Thyroid gland (tissue), 4 donors: ENCODE measurements around the gene PTPRJ.

Source experiments
- POLR2A ChIP-seq, 2 donors: fragments of 450-650 bp; IDR thresholded peaks; one replicate each; pipeline ENCODE4 v1.6.1; 2017; ENCODE audit warnings: antibody characterized with exemption in 2 of 2, mild to moderate bottlenecking in 2 of 2, moderate library complexity in 1 of 2
- TF ChIP-seq, protein P1 (sequence below), 6 experiments: fragments of 200-600 bp in 3 of 6; fragments of 450-650 bp in 3 of 6; sonication (generic) in 3 of 6; IDR thresholded peaks; one replicate each; pipeline ENCODE4 v1.5.1; 2016 to 2019; ENCODE audit warnings: antibody characterized with exemption in 6 of 6, mild to moderate bottlenecking in 2 of 6, inconsistent platforms in 1 of 6, moderate library complexity in 1 of 6

DNA sequence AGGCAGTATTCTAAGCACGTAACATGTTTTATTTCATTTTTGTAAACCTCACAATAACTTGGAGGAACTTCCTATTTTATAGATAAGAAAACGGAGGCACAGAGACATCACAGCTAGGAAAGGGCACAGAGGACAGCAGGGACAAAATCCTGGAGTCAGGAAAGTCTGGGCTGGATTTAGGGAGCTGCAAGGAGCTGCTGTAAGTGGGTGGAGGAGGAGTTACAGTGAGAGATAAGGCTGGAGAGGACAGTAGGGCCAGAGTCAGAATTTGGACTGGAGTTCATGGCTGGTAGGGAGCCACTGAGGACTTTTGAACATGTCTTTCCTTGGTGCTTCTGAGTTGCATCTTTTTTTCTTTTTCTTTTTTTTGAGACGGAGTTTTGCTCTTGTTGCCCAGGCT, 32.2 kb upstream of the PTPRJ start:
- TF ChIP-seq POLR2A (IDR thresholded peaks at IDR 0.05) = no peak
- TF ChIP-seq, protein P1, sequence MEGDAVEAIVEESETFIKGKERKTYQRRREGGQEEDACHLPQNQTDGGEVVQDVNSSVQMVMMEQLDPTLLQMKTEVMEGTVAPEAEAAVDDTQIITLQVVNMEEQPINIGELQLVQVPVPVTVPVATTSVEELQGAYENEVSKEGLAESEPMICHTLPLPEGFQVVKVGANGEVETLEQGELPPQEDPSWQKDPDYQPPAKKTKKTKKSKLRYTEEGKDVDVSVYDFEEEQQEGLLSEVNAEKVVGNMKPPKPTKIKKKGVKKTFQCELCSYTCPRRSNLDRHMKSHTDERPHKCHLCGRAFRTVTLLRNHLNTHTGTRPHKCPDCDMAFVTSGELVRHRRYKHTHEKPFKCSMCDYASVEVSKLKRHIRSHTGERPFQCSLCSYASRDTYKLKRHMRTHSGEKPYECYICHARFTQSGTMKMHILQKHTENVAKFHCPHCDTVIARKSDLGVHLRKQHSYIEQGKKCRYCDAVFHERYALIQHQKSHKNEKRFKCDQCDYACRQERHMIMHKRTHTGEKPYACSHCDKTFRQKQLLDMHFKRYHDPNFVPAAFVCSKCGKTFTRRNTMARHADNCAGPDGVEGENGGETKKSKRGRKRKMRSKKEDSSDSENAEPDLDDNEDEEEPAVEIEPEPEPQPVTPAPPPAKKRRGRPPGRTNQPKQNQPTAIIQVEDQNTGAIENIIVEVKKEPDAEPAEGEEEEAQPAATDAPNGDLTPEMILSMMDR (IDR thresholded peaks at IDR 0.05) = no peak
